C4-2B (cell line): ENCODE measurements around the gene ATP1A2.

Experiments used
- CTCF ChIP-seq: fragments of 450-650 bp; conservative IDR thresholded peaks from 2 replicates; pipeline ENCODE4 v1.5.1; 2017; ENCODE audit warnings: mild to moderate bottlenecking
- ZFX ChIP-seq: fragments of 450-650 bp; IDR thresholded peaks from 2 replicates; pipeline ENCODE4 v1.6.1; 2017

- TF ChIP-seq CTCF = no peak
- TF ChIP-seq ZFX = no peak
These were observed 24.3 kb downstream of the ATP1A2 start for GRCh38 chr1:160139840-160140239.
